ENCODE measurements around the gene GAS2L3. TPM values are rescaled to one million over a fixed set of nuclear protein-coding genes. Genes with fewer than 3 reads are reported as not detected.

GAS2L3 gene
- total RNA-seq, 2 donors from 2014 or later, result 0.18 to 4.6 TPM

DNA sequence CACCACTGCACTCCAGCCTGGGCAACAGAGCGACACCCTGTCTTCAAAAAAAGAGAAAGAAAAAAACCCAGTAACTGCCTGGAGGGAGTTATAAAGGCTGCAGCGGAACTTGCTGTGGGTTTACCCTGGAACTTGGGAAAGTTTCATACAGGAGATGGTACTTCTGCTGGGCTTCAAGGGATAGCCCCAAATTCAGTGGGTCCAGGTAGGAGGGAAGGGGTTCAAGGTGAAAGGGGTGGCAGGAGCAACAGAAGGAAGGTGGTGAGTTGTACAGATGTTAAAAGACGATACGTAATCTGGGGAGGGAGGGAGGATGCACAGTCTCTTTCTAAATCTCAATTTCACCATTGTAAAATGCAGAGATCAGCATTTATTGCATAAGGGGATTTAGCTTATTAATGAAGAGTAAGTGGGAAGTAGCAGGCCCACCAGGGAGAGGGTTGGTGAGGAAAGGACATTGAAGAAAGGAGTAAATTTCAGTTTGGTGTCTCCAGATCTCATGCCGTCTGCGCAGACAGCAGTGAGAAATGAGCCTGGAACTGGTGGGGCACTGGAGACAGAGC is 8.5 kb upstream of the GAS2L3 start:
- no peak for DNase-seq (ENCODE audit: low spot score)
- no peaks in the 10 kb centered on the region for H3K9me3 ChIP-seq
- WGBS, result 88% methylated on average over 6 of the region's 6 CpGs
- H3K36me3 ChIP-seq, result no peaks in the 10 kb centered on the region
- H3K4me3 ChIP-seq, result no peak overlapping the region
- TF ChIP-seq POLR2AphosphoS5 (IDR thresholded peaks at IDR 0.05) (no peak), CTCF (IDR thresholded peaks at IDR 0.05) (no peak), POLR2A (IDR thresholded peaks at IDR 0.05) (no peak)
- H3K27ac ChIP-seq, result no peak overlapping the region
- intact Hi-C loops (cut with DNase I), result no loop called here
- H3K27me3 ChIP-seq (replicated peaks; ENCODE audit: insufficient read depth), result no peaks in the 10 kb centered on the region
- H3K4me1 ChIP-seq (replicated peaks), result no peaks in the 10 kb centered on the region

DNA sequence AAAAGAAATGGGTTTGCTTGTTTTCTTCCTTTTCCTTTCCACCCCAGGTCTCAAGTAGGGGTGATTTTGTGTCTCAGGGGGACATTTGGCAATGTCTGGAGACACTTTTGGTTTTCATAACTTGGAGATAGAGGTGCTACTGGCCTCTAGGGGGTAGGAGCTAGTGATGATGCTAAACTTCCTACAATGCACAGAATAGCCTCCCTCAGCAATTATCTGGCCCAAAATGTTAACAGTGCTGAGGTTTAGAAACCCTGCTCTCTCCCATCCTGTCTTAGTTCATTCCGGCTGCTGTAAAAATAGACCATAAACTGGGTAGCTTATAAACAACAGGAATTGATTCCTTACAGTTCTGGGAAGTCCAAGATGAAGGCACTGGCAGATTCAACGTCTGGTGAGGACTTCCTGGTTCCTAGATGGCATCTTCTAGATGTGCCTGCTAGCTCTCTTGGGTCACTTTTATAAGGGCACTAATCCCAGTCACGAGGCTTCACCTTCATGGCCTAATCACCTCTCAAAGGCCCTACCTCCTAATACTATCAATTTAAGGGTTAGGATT is 7.4 kb upstream of the GAS2L3 start:
- H3K27ac ChIP-seq, result no peak overlapping the region
- H3K27me3 ChIP-seq (replicated peaks; ENCODE audit: insufficient read depth), result no peaks in the 10 kb centered on the region
- no peak overlapping the region for H3K4me3 ChIP-seq
- TF ChIP-seq CTCF (IDR thresholded peaks at IDR 0.05), result no peak
- TF ChIP-seq POLR2AphosphoS5 (IDR thresholded peaks at IDR 0.05), result no peak
- WGBS, result 48% methylated on average over 3 of the region's 3 CpGs
- no peak for DNase-seq (ENCODE audit: low spot score)
- no peaks in the 10 kb centered on the region for H3K36me3 ChIP-seq
- no peaks in the 10 kb centered on the region for H3K4me1 ChIP-seq (replicated peaks)
- H3K9me3 ChIP-seq, result no peaks in the 10 kb centered on the region
- intact Hi-C loops (cut with DNase I), result no loop called here

DNA sequence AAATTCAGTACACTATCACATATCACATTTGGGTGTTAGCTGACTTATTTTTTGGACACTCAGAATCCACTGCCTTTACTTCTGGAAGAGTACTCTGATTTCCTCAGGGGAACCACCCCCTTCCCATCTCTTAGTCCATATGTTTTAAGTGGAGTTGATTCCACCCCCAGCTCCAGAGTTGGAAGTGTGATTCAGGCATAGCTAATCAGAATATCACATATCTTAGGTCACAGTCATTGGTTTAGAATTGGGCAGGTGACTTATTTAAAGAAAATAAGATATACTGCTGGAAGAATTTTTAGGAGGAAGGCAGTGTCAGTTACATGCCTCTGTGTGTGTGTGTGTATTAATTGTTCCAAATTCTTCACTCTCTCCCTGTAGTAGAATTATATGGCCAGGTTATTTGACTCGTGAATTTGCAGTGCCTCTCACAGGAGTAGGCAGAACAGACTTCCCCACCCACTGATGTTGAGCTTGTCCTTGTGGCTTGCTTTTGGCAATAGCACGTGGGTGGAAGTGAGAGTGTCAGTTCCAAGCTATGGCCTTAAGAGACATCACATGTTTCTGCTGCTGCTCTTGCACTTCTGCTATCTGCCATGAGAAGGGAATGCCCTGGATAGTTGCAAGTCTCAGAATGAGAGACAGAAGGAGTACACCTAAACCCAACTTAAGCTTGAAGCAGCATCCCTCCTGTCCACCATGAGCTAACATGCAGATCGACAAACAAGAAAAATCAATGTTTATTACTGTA is 6.4 kb upstream of the GAS2L3 start:
- DNase-seq (ENCODE audit: low spot score), result no peak
- intact Hi-C loops (cut with DNase I), result no loop called here
- 35% methylated on average over 3 of the region's 3 CpGs for WGBS

GRCh38 chr12:100567945-100568344 is 5.5 kb upstream of the GAS2L3 start:
- Histone ChIP-seq H3K27ac (no peak overlapping the region), H3K9me3 (no peaks in the 10 kb centered on the region), H3K36me3 (no peaks in the 10 kb centered on the region), H3K4me3 (no peak overlapping the region), H3K27me3 (replicated peaks; ENCODE audit: insufficient read depth) (no peaks in the 10 kb centered on the region), H3K4me1 (replicated peaks) (no peaks in the 10 kb centered on the region)
- no peak for TF ChIP-seq POLR2AphosphoS5 (IDR thresholded peaks at IDR 0.05)
- no peak for TF ChIP-seq POLR2A (IDR thresholded peaks at IDR 0.05)
- no peak for TF ChIP-seq CTCF (IDR thresholded peaks at IDR 0.05)
- no peak for DNase-seq (ENCODE audit: low spot score)
- intact Hi-C loops (cut with DNase I), result no loop called here

More for the DNA sequence above, 6.4 kb upstream of the GAS2L3 start:
- no peak overlapping the region for H3K4me3 ChIP-seq
- H3K4me1 ChIP-seq (replicated peaks), result no peaks in the 10 kb centered on the region
- no peaks in the 10 kb centered on the region for H3K27me3 ChIP-seq (replicated peaks; ENCODE audit: insufficient read depth)
- no peak overlapping the region for H3K27ac ChIP-seq
- TF ChIP-seq POLR2A (IDR thresholded peaks at IDR 0.05), result no peak
- TF ChIP-seq CTCF (IDR thresholded peaks at IDR 0.05), result no peak
- no peak for TF ChIP-seq POLR2AphosphoS5 (IDR thresholded peaks at IDR 0.05)
- H3K9me3 ChIP-seq, result no peaks in the 10 kb centered on the region
- H3K36me3 ChIP-seq, result no peaks in the 10 kb centered on the region

DNA sequence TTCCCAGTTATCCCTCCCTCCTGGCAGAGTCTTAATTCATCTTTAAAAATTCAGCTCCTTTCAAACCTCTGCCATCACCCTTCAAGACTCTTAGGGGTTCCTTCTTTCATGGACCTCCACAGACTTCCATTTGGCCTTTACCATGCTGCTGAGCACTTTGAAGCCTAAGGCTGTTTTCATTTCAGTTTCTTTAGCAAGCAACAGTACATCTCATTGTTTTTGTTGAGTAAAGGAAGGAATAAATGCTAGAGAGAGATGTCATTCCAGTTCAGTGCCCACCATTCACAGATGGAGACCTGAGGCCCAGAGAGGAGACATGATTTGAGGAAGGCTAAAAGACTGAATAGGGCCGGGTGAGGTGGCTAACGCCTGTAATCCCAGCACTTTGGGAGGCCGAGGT is 1.3 kb upstream of the GAS2L3 start:
- TF ChIP-seq POLR2A (IDR thresholded peaks at IDR 0.05), result no peak
- no peak for TF ChIP-seq CTCF (IDR thresholded peaks at IDR 0.05)
- no peak for TF ChIP-seq POLR2AphosphoS5 (IDR thresholded peaks at IDR 0.05)
- Histone ChIP-seq H3K27me3 (replicated peaks; ENCODE audit: insufficient read depth) (no peaks in the 10 kb centered on the region), H3K9me3 (no peaks in the 10 kb centered on the region), H3K36me3 (no peaks in the 10 kb centered on the region), H3K27ac (no peak overlapping the region), H3K4me3 (no peak overlapping the region), H3K4me1 (replicated peaks) (no peaks in the 10 kb centered on the region)
- no peak for DNase-seq (ENCODE audit: low spot score)
- 95% methylated on average over 3 of the region's 3 CpGs for WGBS
- intact Hi-C loops (cut with DNase I), result no loop called here

All from prostate gland (tissue), 2 donors.